B cell (primary cell): Measurements from ENCODE around the gene KAZN.

Source experiments
- CTCF ChIP-seq: fragments of 200-600 bp; IDR thresholded peaks from one replicate; pipeline ENCODE4 v1.8.0; 2022; ENCODE audit warnings: antibody characterized with exemption, mild to moderate bottlenecking
- EZH2 ChIP-seq: IDR thresholded peaks from 2 replicates; pipeline ENCODE4 v1.6.1; 2012; ENCODE audit warnings: borderline replicate concordance, low read depth, mild to moderate bottlenecking, moderate library complexity, low read length; ENCODE audit not compliant: insufficient read depth, poor library complexity, severe bottlenecking

- no peak for TF ChIP-seq CTCF
- TF ChIP-seq EZH2: no peak
Observed at GRCh38 chr1:15159166-15159555, 560.7 kb downstream of the KAZN start.
